OCI-LY1 (cell line): ENCODE measurements around the gene ADAMTS7.

ENCODE experiments used
- CTCF ChIP-seq: fragments of 200-600 bp; sonication (generic), shearing (Covaris generic); IDR thresholded peaks from 2 replicates; pipeline ENCODE4 v1.5.1; 2017; ENCODE audit warnings: mild to moderate bottlenecking, antibody characterized with exemption, low read length, moderate library complexity, mixed read lengths
- EZH2 ChIP-seq: fragments of 200-600 bp; sonication (generic), shearing (Covaris generic); IDR thresholded peaks from 2 replicates; pipeline ENCODE4 v1.8.0; 2017; ENCODE audit warnings: borderline replicate concordance, mixed run types, mild to moderate bottlenecking, antibody characterized with exemption, low read length, moderate library complexity, mixed read lengths

- TF ChIP-seq EZH2 (no peak), CTCF (no peak)
Measured at GRCh38 chr15:78800806-78801205, 10.5 kb downstream of the ADAMTS7 start.
